ENCODE data around the gene TRA2A.

The TRA2A gene

GRCh38 chr7:23469150-23469960, 62.4 kb downstream of the TRA2A start:
- no peak for DNase-seq

- peak; percentile 41 for DNase-seq
Measured at GRCh38 chr7:23468526-23469149, 63.1 kb downstream of the TRA2A start.

DNA sequence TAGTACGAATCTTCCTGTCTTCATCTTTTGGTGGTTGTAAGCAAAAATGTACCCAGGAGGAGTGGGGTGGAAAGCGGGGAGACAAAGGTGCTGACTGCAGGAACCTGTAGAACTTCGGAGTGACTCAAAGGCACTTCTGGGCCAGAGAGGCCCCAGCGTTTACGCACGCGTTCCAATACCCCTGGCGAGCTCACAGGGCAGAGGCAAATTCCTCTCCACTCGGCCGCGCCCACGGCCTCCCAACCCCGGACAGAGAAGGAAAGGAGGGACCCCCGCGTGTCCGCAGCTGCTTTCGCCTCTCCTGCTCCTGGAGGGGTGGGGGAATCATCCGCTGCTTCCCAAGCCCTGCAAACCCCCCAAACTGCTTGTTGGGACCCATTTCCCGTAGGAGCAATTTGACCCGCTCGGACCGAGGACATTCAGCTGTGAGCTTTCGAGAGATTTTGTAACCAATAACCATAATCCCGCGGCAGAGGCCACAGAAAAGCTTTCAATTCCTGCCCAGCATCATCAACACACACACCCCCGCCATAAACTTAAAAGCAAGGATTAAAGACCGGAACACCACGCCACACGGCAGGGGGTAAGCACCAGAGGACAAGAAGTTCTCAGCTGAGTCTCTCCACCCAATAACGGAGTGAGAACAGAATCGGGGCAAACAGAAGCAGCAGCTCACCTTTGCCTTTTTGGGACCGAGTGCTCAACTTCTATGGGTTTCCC, 63.8 kb downstream of the TRA2A start:
- peak; percentile 20 for DNase-seq

DNA sequence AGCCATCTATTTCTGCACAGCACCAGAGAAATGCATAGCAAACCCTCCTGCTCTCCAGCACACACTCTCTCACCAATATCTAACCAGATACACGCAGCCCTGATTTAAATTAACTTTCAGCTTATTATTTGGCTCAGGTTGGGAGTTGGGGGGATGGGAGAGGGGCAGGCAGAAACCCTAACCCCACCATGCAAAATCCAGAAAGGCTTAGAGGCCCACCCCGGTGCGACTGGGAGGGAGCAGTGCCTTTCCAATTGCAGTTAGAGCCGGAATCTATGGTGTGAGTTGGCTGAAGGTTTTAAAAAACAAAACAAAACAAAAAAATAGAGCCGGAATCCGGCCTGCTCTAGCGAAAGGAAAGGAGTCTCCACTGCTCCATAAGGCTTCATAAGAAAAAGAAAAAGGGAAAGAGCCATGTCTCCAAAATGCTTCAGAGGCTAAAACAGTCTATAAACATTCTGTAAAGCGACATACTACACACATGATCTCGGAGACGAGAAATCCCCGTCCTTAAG, 64.4 kb downstream of the TRA2A start:
- peak; percentile 53 for DNase-seq

DNA sequence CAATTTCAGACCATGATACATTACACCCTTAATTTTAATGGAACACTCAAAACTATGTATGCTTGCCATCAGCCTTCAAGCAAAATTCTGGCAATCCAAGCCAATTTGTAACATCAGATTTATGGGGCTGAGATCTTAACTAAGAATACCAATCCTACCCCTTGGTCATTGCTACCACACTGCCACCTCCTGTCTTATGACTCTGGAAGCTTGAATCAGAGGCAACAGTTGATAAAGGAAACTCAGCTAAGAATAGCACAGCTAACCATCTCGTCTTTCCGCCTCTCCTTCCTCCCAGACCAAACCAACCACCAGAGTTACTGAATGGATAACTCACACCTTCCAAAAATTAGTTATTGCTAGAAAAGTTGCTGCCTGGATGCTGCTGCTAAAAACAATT, 68.9 kb downstream of the TRA2A start:
- no peak for DNase-seq

- DNase-seq = no peak
Measured at GRCh38 chr7:23458044-23458443, 73.7 kb downstream of the TRA2A start.

DNA sequence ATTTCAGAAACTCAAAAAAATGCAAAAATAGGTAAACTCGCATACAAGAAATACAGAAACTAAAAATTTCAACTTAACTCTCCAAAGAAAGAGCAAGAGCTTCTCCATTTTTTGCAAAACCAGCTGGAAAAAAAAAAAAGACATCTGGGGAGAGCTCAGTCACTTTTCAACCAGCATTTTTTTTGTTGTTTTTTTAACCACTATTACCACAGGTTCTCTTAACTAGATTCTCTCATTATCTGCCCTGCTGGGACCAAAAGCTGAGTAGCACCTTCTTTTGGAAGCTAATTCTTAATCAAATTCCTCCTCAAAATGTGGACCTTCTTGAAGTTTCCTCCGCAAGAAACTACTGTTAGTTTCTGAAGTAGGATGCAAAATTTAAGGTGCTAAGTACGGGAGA, 75.7 kb downstream of the TRA2A start:
- no peak for DNase-seq

- no peak for DNase-seq
Measured at GRCh38 chr7:23454881-23455526, 76.8 kb downstream of the TRA2A start.
